Suprapubic skin (tissue), 4 donors: ENCODE measurements around the gene CGB5.
"Not testable (repeated sequence)": the region's sequence is repeated elsewhere in the genome, so short reads cannot be mapped to it uniquely, and the experiment has no call there.

Experiments used
- POLR2A ChIP-seq, 2 donors: fragments of 450-650 bp; IDR thresholded peaks; one replicate each; pipeline ENCODE4 v1.6.1; 2017; ENCODE audit warnings: antibody characterized with exemption in 2 of 2, mild to moderate bottlenecking in 2 of 2, moderate library complexity in 2 of 2
- POLR2AphosphoS5 ChIP-seq, 3 donors: sonication (generic); formaldehyde crosslinking; IDR thresholded peaks; one replicate each; pipeline ENCODE4 v1.6.1; 2017; ENCODE audit warnings: antibody characterized with exemption in 3 of 3
- TF ChIP-seq, protein P1 (sequence below), 2 donors: fragments of 200-600 bp in 1 of 2; fragments of 450-650 bp in 1 of 2; sonication (generic) in 1 of 2; IDR thresholded peaks; one replicate each; pipeline ENCODE4 v1.5.1; 2016 to 2019; ENCODE audit warnings: antibody characterized with exemption in 2 of 2, mild to moderate bottlenecking in 1 of 2, moderate library complexity in 1 of 2

DNA sequence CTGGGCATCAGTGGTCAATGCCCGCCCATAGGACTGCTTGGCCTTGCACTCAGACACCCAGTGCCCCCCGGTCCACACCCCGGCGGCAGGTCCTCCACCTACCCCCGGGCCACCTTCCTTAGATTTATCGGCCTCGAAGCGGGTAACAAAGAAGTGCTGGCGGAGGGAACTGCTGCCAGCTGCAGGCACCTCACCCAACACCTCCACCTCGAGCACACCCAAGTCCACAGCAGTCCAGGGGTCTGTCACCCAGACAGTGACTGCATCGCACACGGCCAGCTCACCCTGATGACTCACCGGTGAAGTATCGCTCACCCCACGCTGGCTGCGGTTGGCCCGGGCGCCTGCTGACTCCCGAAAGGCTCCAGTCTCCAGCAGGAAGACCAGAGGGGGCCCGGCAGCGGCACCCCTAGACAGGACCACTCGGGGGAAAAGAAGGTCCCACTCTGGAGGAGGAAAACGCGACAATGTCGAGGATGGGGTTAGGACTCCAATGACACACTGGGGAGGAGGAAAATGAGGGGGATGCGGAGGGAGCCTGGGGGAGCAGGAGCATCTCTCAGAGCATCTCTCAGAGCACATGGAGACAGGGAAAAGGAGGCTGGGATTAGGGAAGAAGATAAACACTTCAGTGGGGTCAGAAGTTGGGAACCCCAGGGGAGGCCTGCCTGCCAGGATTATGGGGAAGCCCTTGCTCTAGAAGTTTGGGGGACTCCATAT lies 4.9 kb upstream of the CGB5 start:
- TF ChIP-seq POLR2A, POLR2AphosphoS5 (IDR thresholded peaks at IDR 0.05): not testable (repeated sequence)
- TF ChIP-seq, protein P1, sequence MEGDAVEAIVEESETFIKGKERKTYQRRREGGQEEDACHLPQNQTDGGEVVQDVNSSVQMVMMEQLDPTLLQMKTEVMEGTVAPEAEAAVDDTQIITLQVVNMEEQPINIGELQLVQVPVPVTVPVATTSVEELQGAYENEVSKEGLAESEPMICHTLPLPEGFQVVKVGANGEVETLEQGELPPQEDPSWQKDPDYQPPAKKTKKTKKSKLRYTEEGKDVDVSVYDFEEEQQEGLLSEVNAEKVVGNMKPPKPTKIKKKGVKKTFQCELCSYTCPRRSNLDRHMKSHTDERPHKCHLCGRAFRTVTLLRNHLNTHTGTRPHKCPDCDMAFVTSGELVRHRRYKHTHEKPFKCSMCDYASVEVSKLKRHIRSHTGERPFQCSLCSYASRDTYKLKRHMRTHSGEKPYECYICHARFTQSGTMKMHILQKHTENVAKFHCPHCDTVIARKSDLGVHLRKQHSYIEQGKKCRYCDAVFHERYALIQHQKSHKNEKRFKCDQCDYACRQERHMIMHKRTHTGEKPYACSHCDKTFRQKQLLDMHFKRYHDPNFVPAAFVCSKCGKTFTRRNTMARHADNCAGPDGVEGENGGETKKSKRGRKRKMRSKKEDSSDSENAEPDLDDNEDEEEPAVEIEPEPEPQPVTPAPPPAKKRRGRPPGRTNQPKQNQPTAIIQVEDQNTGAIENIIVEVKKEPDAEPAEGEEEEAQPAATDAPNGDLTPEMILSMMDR (IDR thresholded peaks at IDR 0.05) = not testable (repeated sequence)
